ENCODE data around the gene COBL. TPM values are rescaled to one million over a fixed set of nuclear protein-coding genes. Genes with fewer than 3 reads are reported as not detected.

COBL gene
- total RNA-seq, 1 experiment from 2014 or later = 52.3 TPM

DNA sequence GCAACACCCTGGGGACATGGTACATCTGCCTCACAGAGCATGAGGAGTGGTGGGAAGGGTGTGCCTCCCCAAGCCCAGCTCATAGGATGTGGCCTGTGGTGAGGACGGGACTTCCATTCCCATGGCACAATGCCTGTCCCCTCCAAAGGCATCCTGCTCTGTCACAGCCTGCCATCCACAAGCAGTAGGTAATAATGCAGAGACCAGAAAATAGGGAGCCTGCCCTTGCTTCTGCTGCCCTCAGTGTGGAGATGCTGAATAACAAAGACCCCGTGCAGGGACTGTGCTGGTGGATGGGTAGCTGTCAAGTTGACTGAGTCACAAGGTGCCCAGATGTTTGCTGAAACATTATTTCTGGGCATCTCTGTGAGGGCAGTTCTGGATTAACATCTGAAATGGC, 334.0 kb downstream of the COBL start:
- Histone ChIP-seq H3K23ac (ENCODE audit: insufficient read length, low read depth, low read length) (no peak overlapping the region), H2BK12ac (ENCODE audit: insufficient read length, low read depth, low read length) (no peak overlapping the region), H3K14ac (ENCODE audit: insufficient read depth, low read length) (no peak overlapping the region), H4K5ac (ENCODE audit: insufficient read length, low read depth, low read length) (no peak overlapping the region), H3K79me1 (ENCODE audit: insufficient read depth, low read depth, low read length, poor library complexity, severe bottlenecking) (no peaks in the 10 kb centered on the region), H4K8ac (replicated peaks; ENCODE audit: insufficient read length, low read depth, low read length) (no peak overlapping the region), H2BK5ac (ENCODE audit: insufficient read length, low read length) (no peak overlapping the region), H3K9me3 (ENCODE audit: control insufficient read depth, low read depth, low read length) (no peaks in the 10 kb centered on the region), H2AFZ (ENCODE audit: low read length) (no peak overlapping the region), H2AK5ac (ENCODE audit: insufficient read length, low read length) (no peak overlapping the region), H4K91ac (ENCODE audit: insufficient read length, low read depth, low read length) (no peak overlapping the region), H3K79me2 (ENCODE audit: insufficient read depth, low read length) (no peaks in the 10 kb centered on the region), H2BK15ac (ENCODE audit: low read depth, low read length) (no peak overlapping the region), H3K56ac (ENCODE audit: insufficient read length, low read depth, low read length) (no peak overlapping the region), H3K18ac (ENCODE audit: insufficient read length, low read depth, low read length) (no peak overlapping the region), H3K4me1 (ENCODE audit: insufficient read depth, low read length) (peaks cover 13% of the 10 kb centered on the region; the same call in 1 of the 2 replicates), H3K4me2 (ENCODE audit: insufficient read depth, insufficient read length, low read length) (no peak overlapping the region), H3K27me3 (ENCODE audit: insufficient read depth, low read length) (no peaks in the 10 kb centered on the region), H3K23me2 (ENCODE audit: insufficient read length, low read depth, low read length, poor library complexity, severe bottlenecking) (no peaks in the 10 kb centered on the region), H4K20me1 (ENCODE audit: control insufficient read depth, insufficient read depth, insufficient read length) (no peaks in the 10 kb centered on the region), H2BK20ac (ENCODE audit: low read depth, low read length, poor library complexity, severe bottlenecking) (no peak overlapping the region), H3T11ph (ENCODE audit: low read length) (no peak overlapping the region), H3K4ac (ENCODE audit: low read depth, low read length) (no peak overlapping the region), H3K27ac (ENCODE audit: insufficient read length, low read depth, low read length) (no peak overlapping the region), H3K9ac (ENCODE audit: extremely low read depth, insufficient read length, low read length) (no peak overlapping the region), H2BK120ac (ENCODE audit: low read depth, low read length, poor library complexity, severe bottlenecking) (no peak overlapping the region)
- WGBS (ENCODE audit: extremely low coverage, insufficient read length, low lambda C conversion rate) = no CpG with 5 or more reads among the region's 2 CpGs
- Mint-ChIP-seq H3K4me3 (no peak overlapping the region), H3K9me3 (no peaks in the 10 kb centered on the region; a peak in 1 of 5 replicates), H3K36me3 (ENCODE audit: insufficient read depth in 1 of 3, low read depth in 3 of 3) (no peaks in the 10 kb centered on the region; a peak in 1 of 7 replicates), H3K4me1 (peaks cover 44 to 47% of the 10 kb centered on the region in 2 experiments), H3K27me3 (ENCODE audit: low read depth) (no peaks in the 10 kb centered on the region), H3K27ac (no peak overlapping the region)
- TF ChIP-seq CTCF (conservative IDR thresholded peaks at IDR 0.05) = peak; percentile 62
- DNase-seq = peak; percentile 69

Measured in H9 (cell line).